Hematopoietic multipotent progenitor cell treated with erythropoietin and hydrocortisone succinate and interleukin-3 and kit ligand, for 6 days (in vitro differentiated cells): ENCODE results near the gene ADH5.

Experiments used
- DNase-seq: peaks from one replicate; pipeline ENCODE4 v3.0.0-alpha.2; 2015

ADH5 gene

GRCh38 chr4:99028187-99028586, 60.4 kb downstream of the ADH5 start:
- DNase-seq, result peak; percentile 39

- no peak for DNase-seq
Observed at GRCh38 chr4:99027304-99027703, 61.3 kb downstream of the ADH5 start.

GRCh38 chr4:99025506-99025905, 63.1 kb downstream of the ADH5 start:
- DNase-seq, result no peak

- peak; percentile 64 for DNase-seq
Observed at GRCh38 chr4:99024481-99025275, 63.9 kb downstream of the ADH5 start.

- DNase-seq, result peak; percentile 79
Observed at GRCh38 chr4:99023800-99024251, 64.8 kb downstream of the ADH5 start.

- DNase-seq, result no peak
Observed at GRCh38 chr4:99022566-99022965, 66.0 kb downstream of the ADH5 start.

- DNase-seq, result no peak
Observed at GRCh38 chr4:99021386-99021785, 67.2 kb downstream of the ADH5 start.
